ENCODE measurements around the gene CERT1. TPM values are rescaled to one million over a fixed set of nuclear protein-coding genes. Genes with fewer than 3 reads are reported as not detected.

CERT1 gene
- total RNA-seq, 1 donor from 2014 or later, result 24.6 TPM

DNA sequence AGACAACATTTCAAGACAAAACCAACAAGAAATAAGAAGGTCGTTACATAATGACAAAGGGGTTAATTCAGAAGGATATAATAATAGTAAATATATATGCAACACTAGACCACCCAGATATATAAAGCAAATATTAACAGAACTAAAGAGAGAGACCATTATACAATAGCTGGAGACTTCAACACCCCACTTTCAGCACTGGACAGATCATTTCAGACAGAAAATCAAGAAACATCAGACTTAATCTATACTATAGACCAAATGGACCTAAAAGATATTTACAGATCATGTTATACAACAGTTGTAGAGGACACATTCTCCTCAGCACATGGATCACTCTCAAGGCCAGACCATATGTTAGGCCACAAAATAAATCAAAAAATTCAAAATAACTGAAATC, 26.8 kb downstream of the CERT1 start:
- H3K4me1 Mint-ChIP-seq, result no peaks in the 10 kb centered on the region
- peaks cover 36% of the 10 kb centered on the region for H3K9me3 Mint-ChIP-seq
- TF ChIP-seq, protein P1, sequence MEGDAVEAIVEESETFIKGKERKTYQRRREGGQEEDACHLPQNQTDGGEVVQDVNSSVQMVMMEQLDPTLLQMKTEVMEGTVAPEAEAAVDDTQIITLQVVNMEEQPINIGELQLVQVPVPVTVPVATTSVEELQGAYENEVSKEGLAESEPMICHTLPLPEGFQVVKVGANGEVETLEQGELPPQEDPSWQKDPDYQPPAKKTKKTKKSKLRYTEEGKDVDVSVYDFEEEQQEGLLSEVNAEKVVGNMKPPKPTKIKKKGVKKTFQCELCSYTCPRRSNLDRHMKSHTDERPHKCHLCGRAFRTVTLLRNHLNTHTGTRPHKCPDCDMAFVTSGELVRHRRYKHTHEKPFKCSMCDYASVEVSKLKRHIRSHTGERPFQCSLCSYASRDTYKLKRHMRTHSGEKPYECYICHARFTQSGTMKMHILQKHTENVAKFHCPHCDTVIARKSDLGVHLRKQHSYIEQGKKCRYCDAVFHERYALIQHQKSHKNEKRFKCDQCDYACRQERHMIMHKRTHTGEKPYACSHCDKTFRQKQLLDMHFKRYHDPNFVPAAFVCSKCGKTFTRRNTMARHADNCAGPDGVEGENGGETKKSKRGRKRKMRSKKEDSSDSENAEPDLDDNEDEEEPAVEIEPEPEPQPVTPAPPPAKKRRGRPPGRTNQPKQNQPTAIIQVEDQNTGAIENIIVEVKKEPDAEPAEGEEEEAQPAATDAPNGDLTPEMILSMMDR (conservative IDR thresholded peaks at IDR 0.05), result no peak
- DNase-seq (ENCODE audit: low read depth, low spot score), result no peak
- H3K4me3 Mint-ChIP-seq, result no peak overlapping the region
- no peak overlapping the region for H3K27ac Mint-ChIP-seq (ENCODE audit: unreplicated experiment)
- no peaks in the 10 kb centered on the region for H3K27me3 Mint-ChIP-seq (ENCODE audit: low read depth)
- H3K36me3 Mint-ChIP-seq (ENCODE audit: low read depth), result peaks cover 63% of the 10 kb centered on the region

DNA sequence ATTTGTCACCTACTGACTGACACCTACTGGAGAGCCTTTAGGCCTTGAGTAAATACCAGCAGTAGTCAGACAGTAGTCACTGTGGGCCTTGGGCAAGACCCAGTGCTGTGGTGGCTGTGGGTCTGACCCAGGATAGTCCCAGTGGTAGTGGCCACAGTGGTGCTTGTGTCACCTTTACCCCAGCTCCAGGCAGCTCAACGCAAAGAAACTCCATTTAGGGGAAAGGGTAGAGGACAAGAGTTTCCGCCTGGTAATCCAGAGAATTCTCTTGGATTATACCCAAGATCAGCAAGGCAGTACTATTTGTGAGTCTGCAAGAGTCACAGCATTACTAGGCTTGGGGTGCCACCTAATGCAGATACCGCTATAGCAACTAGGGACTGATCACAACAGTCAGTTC, 28.9 kb downstream of the CERT1 start:
- no peak overlapping the region for H3K27ac Mint-ChIP-seq (ENCODE audit: unreplicated experiment)
- H3K4me3 Mint-ChIP-seq, result no peak overlapping the region
- no peaks in the 10 kb centered on the region for H3K4me1 Mint-ChIP-seq
- peaks cover 30% of the 10 kb centered on the region for H3K9me3 Mint-ChIP-seq
- H3K27me3 Mint-ChIP-seq (ENCODE audit: low read depth), result no peaks in the 10 kb centered on the region
- TF ChIP-seq, protein P1 (conservative IDR thresholded peaks at IDR 0.05), result no peak
- H3K36me3 Mint-ChIP-seq (ENCODE audit: low read depth), result peaks cover 48% of the 10 kb centered on the region
- no peak for DNase-seq (ENCODE audit: low read depth, low spot score)

DNA sequence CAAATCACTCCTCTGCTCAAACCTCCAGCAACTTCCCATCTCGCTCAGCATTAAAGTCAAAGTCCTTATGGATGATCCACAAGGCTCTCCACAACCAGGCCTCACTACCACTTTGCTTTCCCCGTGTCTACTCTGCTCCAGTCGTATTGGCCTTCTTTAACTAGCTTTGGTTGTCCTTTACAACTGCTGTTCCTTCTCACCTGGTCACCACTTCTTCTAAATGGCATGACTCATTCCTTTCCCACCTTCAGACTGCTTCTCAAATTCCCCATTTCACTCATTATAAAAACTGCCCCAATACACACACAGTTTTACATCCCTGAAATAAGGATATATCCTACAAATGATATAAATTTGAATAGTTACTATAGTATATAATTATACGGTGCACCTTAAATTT, 30.4 kb downstream of the CERT1 start:
- Mint-ChIP-seq H3K4me1 (peaks cover 4% of the 10 kb centered on the region), H3K36me3 (ENCODE audit: low read depth) (peaks cover 34% of the 10 kb centered on the region), H3K4me3 (no peak overlapping the region), H3K27ac (ENCODE audit: unreplicated experiment) (no peak overlapping the region), H3K27me3 (ENCODE audit: low read depth) (no peaks in the 10 kb centered on the region), H3K9me3 (peaks cover 18% of the 10 kb centered on the region)
- no peak for DNase-seq (ENCODE audit: low read depth, low spot score)
- TF ChIP-seq, protein P1 (conservative IDR thresholded peaks at IDR 0.05), result no peak

DNA sequence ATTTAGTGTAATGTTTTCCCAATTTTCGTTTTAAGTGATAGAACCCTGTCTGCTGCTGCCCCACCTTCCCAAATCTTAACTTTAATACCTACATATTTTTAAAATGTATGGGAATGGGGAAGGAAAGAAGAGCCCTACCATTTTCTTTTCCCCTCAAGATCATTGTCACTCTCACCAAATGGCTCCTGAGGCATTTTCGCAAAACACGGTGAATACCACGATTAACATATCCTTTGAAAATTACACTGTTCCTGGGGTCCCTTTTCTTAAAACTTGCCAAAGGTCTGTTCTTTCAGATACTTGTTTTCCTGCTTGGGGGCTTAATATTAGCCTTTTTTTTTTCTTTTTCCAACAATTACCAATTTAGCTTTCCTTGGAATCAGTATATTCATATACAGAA, 36.1 kb downstream of the CERT1 start:
- Mint-ChIP-seq H3K27ac (ENCODE audit: unreplicated experiment) (no peak overlapping the region), H3K4me1 (peaks cover 16% of the 10 kb centered on the region), H3K4me3 (no peak overlapping the region), H3K36me3 (ENCODE audit: low read depth) (peaks cover 16% of the 10 kb centered on the region), H3K27me3 (ENCODE audit: low read depth) (no peaks in the 10 kb centered on the region), H3K9me3 (peaks cover 7% of the 10 kb centered on the region)
- TF ChIP-seq, protein P1 (conservative IDR thresholded peaks at IDR 0.05), result no peak
- no peak for DNase-seq (ENCODE audit: low read depth, low spot score)

DNA sequence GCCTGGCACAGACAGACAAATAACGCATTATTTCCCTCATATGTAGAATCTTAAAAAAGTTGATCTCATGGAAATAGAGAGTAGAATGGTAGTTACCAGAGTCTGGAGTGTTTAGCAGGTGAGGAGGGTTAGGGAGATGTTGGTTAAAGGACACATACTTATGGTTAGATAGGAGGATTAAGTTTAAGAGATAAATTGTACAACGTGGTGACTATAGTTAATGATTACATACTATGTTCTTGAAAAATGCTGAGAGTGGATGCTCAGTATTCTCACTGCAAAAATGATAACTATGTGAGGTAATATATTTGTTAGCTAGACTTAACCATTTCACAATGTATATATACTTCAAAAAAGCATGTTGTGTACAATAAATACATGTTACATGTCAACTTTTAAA, 38.0 kb downstream of the CERT1 start:
- Mint-ChIP-seq H3K27ac (ENCODE audit: unreplicated experiment) (no peak overlapping the region), H3K27me3 (ENCODE audit: low read depth) (no peaks in the 10 kb centered on the region), H3K36me3 (ENCODE audit: low read depth) (peaks cover 32% of the 10 kb centered on the region), H3K4me1 (peaks cover 16% of the 10 kb centered on the region), H3K4me3 (no peak overlapping the region), H3K9me3 (peaks cover 17% of the 10 kb centered on the region)
- no peak for DNase-seq (ENCODE audit: low read depth, low spot score)
- TF ChIP-seq, protein P1 (conservative IDR thresholded peaks at IDR 0.05), result no peak

DNA sequence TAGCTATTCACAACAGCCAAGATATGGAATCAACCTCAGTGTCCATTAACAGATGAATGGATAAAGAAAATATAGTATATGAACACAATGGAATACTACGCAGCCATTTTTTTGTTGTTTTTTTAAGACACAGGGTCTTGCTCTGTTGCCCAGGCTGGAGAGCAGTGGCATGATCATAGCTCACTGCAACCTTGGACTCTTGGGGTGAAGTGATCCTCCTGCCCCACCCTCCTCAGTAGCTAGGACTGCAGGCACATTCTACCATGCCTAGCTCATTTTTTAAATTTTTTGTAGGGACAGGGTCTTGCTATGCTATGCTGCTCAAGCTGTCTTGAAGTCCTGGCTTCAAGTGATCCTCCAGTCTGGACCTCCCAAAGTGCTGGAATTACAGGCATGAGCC, 38.5 kb downstream of the CERT1 start:
- Mint-ChIP-seq H3K4me1 (peaks cover 16% of the 10 kb centered on the region), H3K4me3 (no peak overlapping the region), H3K27ac (ENCODE audit: unreplicated experiment) (no peak overlapping the region), H3K9me3 (peaks cover 17% of the 10 kb centered on the region), H3K27me3 (ENCODE audit: low read depth) (no peaks in the 10 kb centered on the region), H3K36me3 (ENCODE audit: low read depth) (peaks cover 33% of the 10 kb centered on the region)
- no peak for DNase-seq (ENCODE audit: low read depth, low spot score)
- TF ChIP-seq, protein P1 (conservative IDR thresholded peaks at IDR 0.05), result no peak
